ENCODE measurements around the gene C19orf12. TPM values are rescaled to one million over a fixed set of nuclear protein-coding genes. Genes with fewer than 3 reads are reported as not detected.

The C19orf12 gene
- 8.1 TPM for total RNA-seq

DNA sequence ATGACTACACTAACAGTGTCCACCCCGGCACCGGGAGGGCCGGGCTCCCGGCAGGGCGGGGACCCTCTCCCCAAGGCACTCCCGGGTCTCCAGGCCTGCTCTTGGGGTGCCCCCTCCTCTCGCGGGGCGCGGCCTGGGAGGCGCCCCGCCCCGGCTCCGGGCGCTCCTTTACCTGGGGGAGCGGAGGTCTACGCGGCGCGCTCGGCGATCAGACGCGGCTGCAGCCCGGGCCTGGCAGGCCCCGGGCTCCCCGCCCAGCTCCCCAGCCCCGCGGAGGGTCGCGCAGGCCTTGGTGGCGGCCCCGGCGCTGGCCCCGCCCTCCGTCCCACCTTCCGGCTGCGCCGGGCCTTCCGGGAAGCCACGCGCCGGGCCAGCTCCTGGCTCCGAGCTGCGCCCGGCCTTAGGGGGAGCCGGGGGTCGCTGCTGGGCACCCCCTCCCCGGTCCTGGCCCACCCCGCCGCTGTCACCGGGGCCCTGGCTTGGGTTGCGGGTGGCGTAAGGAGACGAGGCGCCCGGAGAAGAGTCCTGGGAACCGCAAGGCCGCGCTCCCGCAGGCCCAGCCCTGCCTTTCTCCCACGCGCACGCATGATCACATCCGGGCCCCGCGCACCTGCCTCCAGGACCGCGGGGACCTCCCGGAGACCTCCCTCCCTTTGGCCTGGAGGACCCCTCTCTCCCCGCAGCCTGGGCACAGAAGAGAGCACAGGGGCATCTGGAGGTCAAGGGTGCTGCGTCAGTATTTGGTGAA is at the start of gene C19orf12:
TSS of gene C19orf12 (minus strand) at position 309 of the 748 bp plus-strand sequence. CDS start 6,848 bp downstream, outside the sequence.
- peak; percentile 84 for ATAC-seq

DNA sequence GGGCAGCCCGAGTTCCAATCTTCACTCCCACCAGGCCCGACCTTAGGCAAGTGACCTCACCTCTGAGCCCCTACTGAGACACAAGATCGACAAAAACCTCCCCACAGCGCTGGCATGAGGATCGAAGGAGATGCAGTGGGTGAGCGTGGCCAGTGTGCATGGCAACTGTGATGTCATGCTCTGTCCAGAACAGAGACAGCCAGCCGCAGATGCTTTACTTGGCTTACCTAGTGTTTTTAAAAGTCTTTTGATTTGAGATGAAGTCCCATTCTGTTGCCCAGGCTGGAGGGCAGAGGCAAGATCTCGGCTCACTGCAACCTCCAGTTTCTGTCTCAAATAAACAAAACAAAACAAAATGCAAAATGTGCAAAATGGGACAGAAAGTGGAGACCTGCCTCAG is 49.3 kb upstream of the C19orf12 start:
- ATAC-seq: no peak

DNA sequence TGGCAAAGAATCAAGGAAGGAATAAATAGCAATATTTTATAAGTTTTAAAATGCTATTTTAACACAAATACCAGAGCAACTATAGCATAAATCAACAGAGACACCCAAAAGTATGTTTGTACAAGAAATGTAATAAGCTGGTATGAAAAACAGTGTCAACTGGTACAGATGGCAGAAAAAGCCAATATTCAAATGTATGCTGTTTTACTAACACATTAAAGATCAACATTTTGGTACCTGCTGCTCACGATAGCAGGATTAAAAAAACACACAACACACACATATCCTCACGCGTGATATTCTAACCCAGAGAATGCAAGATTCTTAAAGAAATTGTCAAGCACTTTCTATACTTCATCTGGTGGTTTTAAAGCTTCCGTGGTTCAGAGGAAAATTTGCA is 48.1 kb upstream of the C19orf12 start:
- ATAC-seq: no peak

DNA sequence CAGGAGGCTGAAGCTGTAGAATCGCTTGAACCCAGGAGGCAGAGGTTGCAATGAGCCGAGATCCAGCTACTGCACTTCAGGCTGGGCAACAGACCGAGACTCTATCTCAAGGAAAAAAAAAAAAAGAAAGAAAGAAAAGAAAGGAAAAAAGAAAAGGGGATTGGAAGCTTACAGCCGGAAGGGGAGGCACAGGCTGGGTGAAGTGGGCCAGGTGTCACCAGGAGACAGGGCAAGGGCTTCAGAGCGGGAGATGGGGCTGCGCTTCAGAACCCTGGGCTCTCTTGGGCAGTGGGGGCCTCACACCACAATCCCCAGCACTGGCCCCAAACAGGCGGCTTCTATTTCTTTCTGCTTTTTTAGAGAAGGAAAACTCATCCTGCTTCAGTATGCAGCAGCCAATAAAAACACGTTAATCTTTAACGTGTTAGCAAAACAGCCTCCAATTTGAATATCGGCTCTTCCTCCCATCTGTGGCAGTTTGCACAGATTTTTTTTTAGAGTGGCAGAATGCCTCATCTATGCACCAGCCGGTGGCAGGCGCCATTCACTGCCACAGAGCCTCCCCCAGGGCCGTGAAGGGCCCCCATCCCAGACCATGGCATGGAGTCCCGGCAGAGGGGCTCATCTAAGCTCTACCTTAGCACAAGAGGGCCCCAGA is 46.6 kb upstream of the C19orf12 start:
- ATAC-seq: no peak

DNA sequence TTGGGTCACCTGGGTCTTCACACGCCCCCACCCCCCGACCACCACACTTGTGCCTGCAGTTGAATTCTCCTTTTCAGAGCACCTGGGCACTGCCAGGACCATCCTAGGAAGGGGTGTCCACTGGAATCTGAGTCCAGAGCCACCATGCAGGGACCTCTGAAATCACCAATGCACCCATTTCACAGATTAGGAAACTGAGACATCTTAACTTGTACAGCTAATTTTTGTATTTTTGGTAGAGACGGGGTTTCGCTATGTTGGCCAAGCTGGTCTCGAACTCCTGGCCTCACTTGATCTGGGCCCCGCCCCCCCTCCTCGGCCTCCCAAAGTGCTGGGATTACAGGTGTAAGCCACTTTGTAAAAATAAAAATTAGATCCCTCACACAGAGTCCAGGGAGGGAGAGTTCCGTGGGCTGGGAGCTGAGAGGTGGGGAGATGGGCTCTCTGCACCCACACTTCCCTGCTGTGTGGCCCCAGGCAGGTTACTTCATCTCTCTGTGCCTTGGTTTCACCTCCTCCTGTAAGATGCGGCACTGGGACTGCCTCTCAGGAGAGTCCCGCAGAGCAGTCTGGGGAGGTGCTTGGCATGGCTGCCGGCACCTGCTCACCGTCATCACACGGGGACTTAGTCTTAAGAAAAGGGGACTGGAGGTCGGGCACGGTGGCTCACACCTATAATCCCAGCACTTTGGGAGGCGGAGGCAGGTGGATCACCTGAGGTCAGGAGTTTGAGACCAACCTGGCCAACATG is 45.9 kb upstream of the C19orf12 start:
- ATAC-seq: no peak

DNA sequence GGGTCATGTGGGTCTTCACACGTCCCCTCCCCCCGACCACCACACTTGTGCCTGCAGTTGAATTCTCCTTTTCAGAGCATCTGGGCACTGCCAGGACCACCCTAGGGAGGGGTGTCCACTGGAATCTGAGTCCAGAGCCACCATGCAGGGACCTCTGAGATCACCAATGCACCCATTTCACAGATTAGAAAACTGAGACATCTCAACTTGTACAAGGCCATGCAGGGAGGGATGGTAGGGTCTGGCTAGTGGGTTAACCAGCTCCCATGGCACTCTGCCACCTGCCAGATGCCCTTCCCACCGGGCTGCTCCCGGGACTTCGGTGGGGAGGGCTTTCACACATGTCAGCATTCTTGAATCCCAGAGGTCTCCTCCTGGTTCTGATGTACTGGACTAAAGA is 44.3 kb upstream of the C19orf12 start:
- ATAC-seq: no peak

DNA sequence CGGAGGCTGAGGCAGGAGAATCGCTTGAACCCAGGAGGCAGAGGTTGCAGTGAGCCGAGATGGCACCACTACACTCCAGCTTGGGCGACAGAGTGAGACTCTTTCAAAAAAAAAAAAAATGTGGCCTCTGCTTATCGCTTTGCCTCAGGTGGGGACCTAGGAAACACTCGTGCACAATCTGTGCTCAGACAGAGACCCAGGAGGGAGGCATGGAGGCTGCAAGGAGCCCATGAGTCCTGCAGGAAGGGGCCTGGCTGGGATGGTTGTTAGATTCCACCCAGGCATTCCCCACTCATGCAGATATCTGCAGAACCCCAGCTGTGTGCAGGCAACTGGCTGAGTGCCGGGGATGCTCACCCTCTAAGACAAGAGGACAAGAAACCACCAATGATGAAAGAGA is 43.8 kb upstream of the C19orf12 start:
- ATAC-seq: no peak

DNA sequence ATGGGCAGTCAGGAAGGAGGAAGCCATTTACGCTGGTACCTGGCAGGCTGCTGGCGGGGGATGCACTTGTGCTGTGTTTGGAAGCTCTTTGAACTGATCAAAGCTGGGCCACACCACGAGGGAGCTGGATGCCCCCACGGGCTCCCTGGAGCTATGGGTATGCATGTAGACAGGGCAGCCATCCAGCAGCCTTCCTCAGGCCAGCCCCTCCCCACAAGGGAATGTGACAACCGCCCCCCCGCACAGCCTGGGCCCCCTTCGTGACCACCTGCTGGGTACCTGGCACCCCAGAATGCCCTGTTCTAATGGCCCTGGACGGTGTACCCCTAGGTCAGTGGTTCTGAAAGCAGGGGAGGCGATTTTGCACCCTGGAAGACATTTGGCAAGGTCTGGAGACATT is 42.5 kb upstream of the C19orf12 start:
- ATAC-seq: no peak

DNA sequence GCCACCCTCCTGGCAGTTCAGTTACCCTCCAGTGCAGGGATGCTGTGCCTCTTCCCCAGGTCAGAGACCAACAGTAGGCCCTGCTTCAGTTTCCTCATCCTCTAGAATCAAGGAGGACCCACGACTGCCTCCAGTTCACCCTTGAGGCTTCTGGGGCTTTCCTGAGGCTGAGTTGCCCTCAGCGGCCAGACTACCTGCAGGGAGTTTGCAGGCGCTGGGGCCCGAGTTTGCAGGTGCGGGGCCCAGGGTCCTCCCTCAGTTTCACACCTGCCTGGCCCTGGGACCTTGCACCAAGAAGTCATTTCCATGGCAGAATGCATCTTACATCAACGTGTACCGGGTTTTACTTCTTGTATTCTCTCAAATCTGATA is 38.9 kb upstream of the C19orf12 start:
- no peak for ATAC-seq

DNA sequence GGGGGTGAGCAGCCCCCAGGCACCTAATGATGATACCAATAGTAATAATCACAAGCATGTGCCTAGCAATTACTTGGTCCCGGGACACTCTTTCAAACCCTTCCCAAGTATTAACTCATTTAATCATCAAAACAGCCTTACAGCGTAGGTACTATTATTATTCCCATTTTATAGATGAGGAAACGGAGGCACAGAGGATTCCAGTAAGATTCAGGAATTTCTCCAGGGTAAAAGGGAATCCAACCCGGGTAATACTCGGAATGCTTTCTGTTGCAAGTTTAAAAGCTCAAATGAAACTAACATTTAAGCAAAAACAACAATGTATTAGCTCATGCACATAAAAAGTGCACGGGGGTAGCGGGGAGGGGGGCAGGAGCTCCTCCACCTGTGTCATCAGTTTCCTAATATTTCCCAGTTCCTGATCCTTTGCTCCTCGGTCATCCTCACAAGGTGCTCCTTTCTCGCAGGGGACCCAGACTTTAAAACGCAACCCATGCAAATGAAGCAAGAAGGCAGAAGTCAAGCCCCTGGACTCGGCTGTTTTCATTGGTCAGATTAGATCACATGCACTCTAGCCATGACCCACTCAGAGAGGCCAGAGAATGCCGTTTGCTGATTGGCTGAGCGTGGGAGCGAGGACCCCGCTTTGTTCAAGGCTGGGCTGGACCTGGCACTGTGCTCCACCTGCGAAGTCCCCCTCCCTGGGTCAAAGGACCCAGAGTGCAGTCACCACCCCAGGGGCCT is 38.3 kb upstream of the C19orf12 start:
- ATAC-seq: no peak

DNA sequence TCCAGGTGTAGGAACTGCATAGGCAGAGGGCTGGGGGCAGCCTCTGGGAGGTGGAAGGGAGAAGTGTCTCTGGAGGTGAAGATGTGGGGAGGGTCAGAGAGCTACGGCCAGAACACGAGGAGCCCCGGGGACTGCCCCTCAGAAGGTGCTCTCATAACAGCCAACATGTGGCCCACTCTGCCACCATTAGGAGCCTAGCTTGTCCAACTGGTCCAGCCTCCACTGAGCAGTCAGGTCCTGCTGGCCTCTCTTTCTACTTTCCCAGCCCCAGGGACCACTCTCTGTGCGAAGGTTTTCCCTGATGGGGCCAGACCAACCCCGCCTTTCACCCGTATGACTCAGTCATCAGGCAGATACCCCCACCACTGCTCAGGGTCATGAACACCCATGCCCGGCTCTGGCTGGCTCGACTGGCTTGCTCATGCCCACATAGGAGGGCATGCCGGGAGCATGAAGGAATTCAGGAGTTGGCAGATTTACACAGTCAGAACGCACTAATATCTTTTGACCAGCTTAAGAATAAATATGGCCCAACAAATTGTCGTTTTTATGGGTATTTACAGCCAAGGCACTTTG is 37.5 kb upstream of the C19orf12 start:
- ATAC-seq: no peak

DNA sequence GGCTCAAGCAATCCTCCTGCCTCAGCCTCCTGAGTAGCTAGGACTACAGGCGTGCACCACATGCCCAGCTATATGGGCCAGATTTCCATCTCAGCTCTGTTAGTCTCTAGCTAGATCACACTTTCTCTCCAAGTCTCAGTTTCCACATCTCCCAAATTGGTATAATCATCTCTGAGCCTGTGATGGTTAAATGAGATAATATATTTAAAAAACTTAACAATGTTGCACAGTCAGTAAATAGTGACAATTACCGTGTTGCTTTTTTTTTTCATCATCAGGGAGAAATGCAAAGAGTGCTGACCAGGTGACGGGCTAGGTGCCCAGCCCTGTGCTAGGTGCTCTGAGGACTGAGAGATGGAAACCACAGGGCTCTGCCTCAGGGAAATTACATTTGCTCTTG is 36.9 kb upstream of the C19orf12 start:
- no peak for ATAC-seq

DNA sequence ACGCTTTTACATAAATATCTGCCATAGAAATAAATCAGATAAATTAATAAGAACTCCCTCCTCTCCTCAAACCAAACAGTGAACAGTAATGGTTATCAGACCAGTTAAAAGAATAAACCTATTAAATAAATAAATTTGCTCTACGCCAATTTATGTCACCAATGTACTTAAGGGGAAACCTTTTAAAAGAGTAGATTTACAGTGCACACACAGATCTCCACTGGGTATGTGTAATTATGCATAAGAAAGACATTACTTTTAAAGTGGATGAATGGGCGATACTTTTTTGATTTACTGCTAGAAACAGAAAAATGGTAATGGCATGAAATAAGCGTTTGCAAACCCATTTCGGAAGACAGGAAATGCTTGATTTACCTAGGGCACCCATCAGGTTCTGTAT is 34.9 kb upstream of the C19orf12 start:
- ATAC-seq: no peak

- ATAC-seq: no peak
Observed at GRCh38 chr19:29748996-29749849, 34.2 kb upstream of the C19orf12 start.

DNA sequence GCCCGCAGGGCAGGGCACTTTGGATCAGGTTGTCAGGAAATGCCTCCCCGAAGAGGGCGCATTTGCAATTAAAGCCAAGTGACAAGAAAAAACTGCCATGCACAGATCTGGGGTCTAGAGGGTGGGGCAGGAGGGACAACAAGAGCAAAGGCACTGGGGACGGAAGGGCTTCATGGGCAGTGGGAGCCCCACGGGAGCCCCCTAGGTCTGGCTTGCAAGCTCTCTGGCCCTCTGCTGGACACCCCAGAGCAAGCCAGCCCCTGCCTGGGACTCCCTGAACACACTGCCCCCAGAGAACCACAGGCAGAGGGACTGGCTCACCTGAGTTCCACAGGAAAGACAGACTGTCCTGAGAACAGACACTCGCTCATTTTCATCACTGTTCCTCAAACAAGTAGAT is 30.2 kb upstream of the C19orf12 start:
- ATAC-seq: no peak

DNA sequence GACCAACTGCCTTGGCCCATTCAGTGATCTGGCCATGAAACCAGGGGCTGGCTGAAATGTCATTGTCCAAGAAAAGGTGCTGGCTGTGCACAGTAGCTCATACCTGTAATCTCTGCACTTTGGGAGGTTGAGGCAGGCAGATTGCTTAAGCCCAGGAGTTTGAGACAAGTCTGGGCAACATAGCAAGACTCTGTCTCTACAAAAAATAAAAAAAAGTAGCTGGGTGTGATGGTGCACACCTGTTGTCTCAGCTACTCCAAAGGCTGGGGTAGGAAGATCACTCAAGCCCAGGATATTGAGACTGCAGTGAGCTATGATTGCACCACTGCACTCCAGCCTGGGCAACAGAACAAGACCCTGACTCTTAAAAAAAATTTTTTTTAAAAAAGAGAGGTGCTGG is 28.6 kb upstream of the C19orf12 start:
- no peak for ATAC-seq

GRCh38 chr19:29741776-29742175 is 26.7 kb upstream of the C19orf12 start:
- no peak for ATAC-seq

DNA sequence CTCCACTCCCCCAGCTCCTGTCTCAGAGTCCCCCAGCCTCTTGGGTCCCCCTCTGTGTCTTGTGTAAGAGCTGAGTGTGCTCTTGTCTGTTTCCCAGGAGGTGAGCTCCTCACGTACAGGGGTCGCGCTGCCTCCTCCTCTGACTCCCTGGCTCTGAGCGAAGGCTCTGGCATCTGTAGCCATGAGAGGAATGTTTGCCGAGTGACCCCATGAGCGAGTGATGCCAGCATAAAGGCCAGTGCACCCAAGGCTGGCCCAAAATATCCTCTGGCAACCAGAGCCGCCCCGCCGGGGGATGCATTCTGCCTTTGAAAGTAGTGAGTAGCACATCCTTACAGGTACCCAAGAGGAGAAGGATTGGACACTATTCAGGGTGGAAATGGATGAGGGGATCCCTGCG is 26.2 kb upstream of the C19orf12 start:
- no peak for ATAC-seq

DNA sequence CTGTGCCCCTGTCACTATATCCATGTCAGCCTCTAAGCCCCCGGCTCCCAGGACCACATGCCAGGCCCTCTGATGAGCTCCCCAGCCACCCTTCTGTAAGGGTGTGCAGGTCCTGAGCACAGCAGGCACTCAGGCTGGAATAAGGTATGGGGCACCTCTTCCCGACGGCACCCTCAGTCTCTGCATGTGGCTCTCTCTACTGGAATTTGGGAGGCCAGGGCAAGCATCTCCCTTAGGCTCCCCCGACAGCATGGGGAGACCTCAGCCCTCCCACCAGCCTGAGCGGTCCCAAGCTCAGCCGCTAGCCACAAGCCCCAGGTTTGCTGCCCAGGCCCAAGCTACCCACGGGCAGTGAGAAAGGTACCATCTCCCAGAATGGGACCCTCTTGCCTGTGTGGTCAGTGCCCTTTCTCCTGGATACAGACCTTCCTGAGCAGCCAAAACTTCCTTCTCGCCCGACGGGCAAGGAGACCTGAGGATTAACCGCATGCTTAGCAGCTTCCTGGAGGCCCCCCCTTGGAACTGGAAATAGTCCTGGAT is 22.5 kb upstream of the C19orf12 start:
- ATAC-seq: no peak

DNA sequence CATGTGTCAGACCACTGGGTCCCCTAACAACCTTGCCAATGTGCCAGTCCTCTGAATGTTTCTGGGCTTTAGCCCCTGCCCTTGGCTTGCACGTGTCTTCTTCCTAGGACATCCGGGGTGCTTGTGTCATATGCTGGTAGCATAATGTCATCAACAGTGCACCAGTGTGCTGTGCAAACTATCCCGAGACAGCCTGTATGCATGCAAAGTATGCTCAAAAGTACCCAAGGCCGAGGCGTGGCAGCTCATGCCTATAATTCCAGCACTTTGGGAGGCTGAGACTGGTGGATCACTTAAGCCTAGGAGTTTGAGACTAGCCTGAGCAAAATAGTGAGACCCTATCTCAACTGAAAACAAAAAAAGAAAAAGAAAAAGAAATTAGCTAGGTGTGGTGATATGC is 20.8 kb upstream of the C19orf12 start:
- no peak for ATAC-seq

DNA sequence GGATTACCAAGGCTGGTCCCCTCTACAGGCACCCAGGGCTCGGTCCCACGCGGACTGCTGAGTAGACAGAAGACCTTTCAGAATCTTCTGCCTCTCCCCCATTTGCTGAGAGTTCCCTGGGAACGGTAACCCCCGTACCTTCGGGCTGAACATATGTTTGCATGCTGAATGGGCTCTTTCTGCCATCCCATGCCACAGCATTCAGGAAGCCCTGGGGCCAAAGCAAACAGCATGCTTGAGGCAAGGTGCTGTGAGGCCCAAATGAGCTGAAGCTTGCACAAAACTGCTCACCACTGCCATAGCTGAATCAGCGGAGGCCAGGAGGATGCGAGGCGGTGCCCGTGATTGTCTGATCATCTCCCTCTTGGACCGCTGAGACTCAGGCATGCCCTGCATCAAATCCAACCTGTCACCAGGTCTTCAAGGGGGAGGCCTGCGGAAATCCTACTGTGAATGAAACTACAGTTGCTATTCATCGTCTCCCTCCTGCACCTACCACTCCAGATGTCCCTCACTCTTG is 16.3 kb upstream of the C19orf12 start:
- ATAC-seq: no peak
